Cardiac fibroblast (primary cell): ENCODE measurements around the gene NKD1.

ENCODE experiments used
- DNase-seq, 2 donors: peaks; one replicate each; pipeline versions ENCODE4 v3.0.0 to v3.0.0-alpha.2; 2010; ENCODE audit warnings: low read depth in 2 of 2
- H3K4me3 ChIP-seq, 2 donors: replicated peaks in 1 of 2; 1 replicate in 1 of 2; 2 replicates in 1 of 2; pipeline ENCODE4 v1.5.1; 2011; ENCODE audit warnings: low read depth in 2 of 2, low read length in 2 of 2, mild to moderate bottlenecking in 2 of 2, moderate library complexity in 1 of 2
- CTCF ChIP-seq: IDR thresholded peaks from one replicate; pipeline ENCODE4 v1.5.1; 2011; ENCODE audit warnings: low read depth, mild to moderate bottlenecking, low read length, inconsistent platforms

Gene NKD1

GRCh38 chr16:50655558-50656055 lies 107.4 kb downstream of the NKD1 start:
- TF ChIP-seq CTCF, result no peak
- no peak overlapping the region for H3K4me3 ChIP-seq
- no peak for DNase-seq

- no peak overlapping the region for H3K4me3 ChIP-seq
- DNase-seq, result peak in 1 of 2 donors; percentile 21
- TF ChIP-seq CTCF, result no peak
These were observed 109.0 kb downstream of the NKD1 start for GRCh38 chr16:50657241-50657640.

GRCh38 chr16:50659806-50660205 lies 111.6 kb downstream of the NKD1 start:
- no peak for TF ChIP-seq CTCF
- no peak overlapping the region for H3K4me3 ChIP-seq
- DNase-seq, result no peak

- no peak for TF ChIP-seq CTCF
- DNase-seq, result no peak
- H3K4me3 ChIP-seq, result no peak overlapping the region
These were observed 114.2 kb downstream of the NKD1 start for GRCh38 chr16:50662306-50662940.

GRCh38 chr16:50664270-50664669 lies 116.1 kb downstream of the NKD1 start:
- no peak for DNase-seq
- TF ChIP-seq CTCF, result no peak
- no peak overlapping the region for H3K4me3 ChIP-seq

- H3K4me3 ChIP-seq, result peak overlapping the region; percentile 38 to 44
- TF ChIP-seq CTCF, result peak; percentile 84
- peak; percentile 76 to 78 for DNase-seq
These were observed 117.1 kb downstream of the NKD1 start for GRCh38 chr16:50665128-50665878.
